KMS-11 (cell line): ENCODE measurements around the gene TJP1.

ENCODE experiments used
- H2AFZ ChIP-seq: fragments of 200-600 bp; sonication (generic); 2 replicates; pipeline ENCODE4 v1.6.1; 2016; ENCODE audit warnings: antibody characterized with exemption, mixed run types, low read depth
- H3K27ac ChIP-seq: fragments of 200-600 bp; sonication (generic); 2 replicates; pipeline ENCODE4 v1.6.1; 2016; ENCODE audit warnings: mild to moderate bottlenecking, mixed run types
- H3K27me3 ChIP-seq: fragments of 200-600 bp; sonication (generic); 2 replicates; pipeline ENCODE4 v1.6.1; 2017; ENCODE audit warnings: mild to moderate bottlenecking, low read depth, mixed run types, moderate library complexity; ENCODE audit not compliant: insufficient read depth
- H3K36me3 ChIP-seq: fragments of 200-600 bp; sonication (generic); 2 replicates; pipeline ENCODE4 v1.6.1; 2017; ENCODE audit warnings: mild to moderate bottlenecking, mixed run types; ENCODE audit not compliant: insufficient read depth
- H3K4me1 ChIP-seq: fragments of 200-600 bp; sonication (generic); 2 replicates; pipeline ENCODE4 v1.6.1; 2016; ENCODE audit warnings: mild to moderate bottlenecking, low read depth, mixed run types; ENCODE audit not compliant: poor library complexity, severe bottlenecking
- H3K4me2 ChIP-seq: fragments of 200-600 bp; sonication (generic); 2 replicates; pipeline ENCODE4 v1.7.0; 2016; ENCODE audit warnings: mild to moderate bottlenecking, mixed run types
- H3K4me3 ChIP-seq: fragments of 200-600 bp; sonication (generic); IDR thresholded peaks from 2 replicates; pipeline ENCODE4 v1.6.1; 2017; ENCODE audit warnings: low read depth, low read length, mixed read lengths; ENCODE audit not compliant: insufficient read depth
- H3K79me2 ChIP-seq: fragments of 200-600 bp; sonication (generic); 2 replicates; pipeline ENCODE4 v1.6.1; 2016; ENCODE audit warnings: low read depth, mixed run types; ENCODE audit not compliant: insufficient read depth
- H3K9ac ChIP-seq: fragments of 200-600 bp; sonication (generic); 2 replicates; pipeline ENCODE4 v1.6.1; 2016; ENCODE audit warnings: mild to moderate bottlenecking, mixed run types
- H4K20me1 ChIP-seq: fragments of 200-600 bp; sonication (generic); 2 replicates; pipeline ENCODE4 v1.6.1; 2016; ENCODE audit warnings: mild to moderate bottlenecking, mixed run types; ENCODE audit not compliant: insufficient read depth
- CTCF ChIP-seq: fragments of 200-600 bp; sonication (generic); conservative IDR thresholded peaks from 2 replicates; pipeline ENCODE4 v1.6.1; 2017; ENCODE audit warnings: low read depth, mild to moderate bottlenecking, antibody characterized with exemption, low read length, moderate library complexity, mixed read lengths

The TJP1 gene

DNA sequence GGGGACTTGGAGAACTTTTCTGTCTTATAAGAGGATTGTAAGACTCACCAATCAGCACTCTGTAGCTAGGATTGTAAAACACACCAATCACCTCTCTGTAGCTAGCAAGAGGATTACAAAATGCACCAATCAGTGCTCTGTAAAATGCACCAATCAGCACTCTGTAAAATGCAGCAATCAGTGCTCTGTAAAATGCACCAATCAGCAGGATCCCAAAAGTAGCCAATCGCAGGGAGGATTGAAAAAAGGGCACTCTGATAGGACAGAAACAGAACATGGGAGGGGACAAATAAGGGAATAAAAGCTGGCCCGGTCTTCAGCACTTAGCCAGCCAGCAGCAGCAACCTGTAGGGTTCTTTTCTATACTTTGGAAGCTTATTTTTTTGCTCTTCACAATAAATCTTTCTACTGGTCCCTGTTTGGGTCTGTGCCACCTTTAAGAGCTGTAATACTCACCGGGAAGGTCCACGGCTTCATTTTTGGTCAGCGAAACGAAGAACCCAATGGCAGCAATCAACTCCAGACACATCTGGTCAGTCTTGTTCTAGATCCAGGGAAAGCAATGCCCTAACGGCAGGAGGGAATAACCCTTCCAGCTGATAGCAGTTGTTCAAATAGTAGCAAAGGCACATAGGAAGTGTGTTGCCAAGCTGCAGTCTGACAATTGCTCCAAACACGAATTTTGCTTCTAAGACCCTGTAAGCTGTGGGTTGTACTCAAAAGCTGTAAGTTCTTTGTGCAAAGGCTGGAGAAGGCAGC lies 135.6 kb downstream of the TJP1 start:
- H3K9ac ChIP-seq, result no peak overlapping the region
- no peak overlapping the region for H2AFZ ChIP-seq
- H3K4me2 ChIP-seq, result no peak overlapping the region
- H3K4me3 ChIP-seq, result no peak overlapping the region
- no peaks in the 10 kb centered on the region for H3K36me3 ChIP-seq
- H3K27ac ChIP-seq, result no peak overlapping the region
- H3K4me1 ChIP-seq, result no peaks in the 10 kb centered on the region
- no peak for TF ChIP-seq CTCF
- H4K20me1 ChIP-seq, result no peaks in the 10 kb centered on the region
- no peaks in the 10 kb centered on the region for H3K79me2 ChIP-seq
- no peaks in the 10 kb centered on the region for H3K27me3 ChIP-seq

GRCh38 chr15:29686079-29686425 lies 136.2 kb downstream of the TJP1 start:
- Histone ChIP-seq H3K79me2 (no peaks in the 10 kb centered on the region), H3K27ac (no peak overlapping the region), H3K4me3 (no peak overlapping the region), H3K36me3 (no peaks in the 10 kb centered on the region), H3K27me3 (no peaks in the 10 kb centered on the region), H3K9ac (no peak overlapping the region), H2AFZ (no peak overlapping the region), H3K4me1 (no peaks in the 10 kb centered on the region), H3K4me2 (no peak overlapping the region), H4K20me1 (no peaks in the 10 kb centered on the region)
- TF ChIP-seq CTCF, result no peak

DNA sequence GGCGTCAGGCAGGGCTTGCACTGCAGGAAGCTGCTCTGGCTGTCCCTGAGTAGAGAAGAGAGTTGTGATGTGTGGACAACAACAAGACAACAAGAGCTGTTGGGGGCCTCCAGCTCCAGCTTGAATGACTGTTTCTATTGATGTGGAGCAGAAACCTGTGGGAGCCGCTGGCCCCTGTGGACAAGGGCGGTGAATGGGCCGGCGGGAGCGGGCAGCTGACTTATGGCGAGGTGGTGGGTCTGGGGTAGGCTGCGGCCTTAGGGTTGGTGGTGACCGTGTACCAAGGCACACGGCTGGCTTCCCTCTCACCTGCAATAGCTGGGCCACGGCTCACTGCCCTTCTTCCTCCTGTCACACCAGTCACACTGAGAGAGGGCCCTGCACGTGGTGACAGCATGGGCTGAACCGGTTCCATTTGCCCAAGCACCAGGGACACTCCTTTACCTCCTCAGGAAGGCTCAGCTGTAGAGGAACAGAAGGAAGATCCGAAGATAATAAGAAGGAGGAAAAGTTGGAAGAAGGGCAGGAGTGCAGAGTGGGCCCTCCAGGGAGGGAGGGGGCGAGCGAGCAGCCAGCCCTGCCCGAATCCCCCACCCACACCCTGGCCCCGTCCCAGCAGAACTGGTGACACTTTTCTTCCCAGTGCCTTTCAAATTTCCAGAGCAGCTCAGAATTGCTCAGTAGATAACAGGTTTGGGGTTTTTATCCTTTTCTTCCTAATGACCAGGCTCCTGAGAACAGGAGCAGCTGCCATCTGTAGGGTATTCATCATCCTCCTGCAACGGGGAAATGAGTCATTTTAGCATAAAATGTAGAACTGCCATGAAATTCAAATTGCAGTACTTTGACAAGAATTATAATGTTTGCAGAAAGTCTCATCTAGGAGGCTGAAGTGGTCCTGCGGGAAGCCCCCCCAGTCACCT lies 136.9 kb downstream of the TJP1 start:
- no peaks in the 10 kb centered on the region for H3K27me3 ChIP-seq
- H3K4me3 ChIP-seq, result no peak overlapping the region
- no peak overlapping the region for H2AFZ ChIP-seq
- H3K36me3 ChIP-seq, result no peaks in the 10 kb centered on the region
- no peak overlapping the region for H3K27ac ChIP-seq
- H3K9ac ChIP-seq, result no peak overlapping the region
- no peak for TF ChIP-seq CTCF
- H3K4me1 ChIP-seq, result no peaks in the 10 kb centered on the region
- no peaks in the 10 kb centered on the region for H4K20me1 ChIP-seq
- no peak overlapping the region for H3K4me2 ChIP-seq
- H3K79me2 ChIP-seq, result no peaks in the 10 kb centered on the region

- Histone ChIP-seq H3K9ac (no peak overlapping the region), H3K4me1 (no peaks in the 10 kb centered on the region), H3K79me2 (no peaks in the 10 kb centered on the region), H3K4me3 (no peak overlapping the region), H4K20me1 (no peaks in the 10 kb centered on the region), H3K4me2 (no peak overlapping the region), H3K36me3 (no peaks in the 10 kb centered on the region), H2AFZ (no peak overlapping the region), H3K27ac (no peak overlapping the region), H3K27me3 (no peaks in the 10 kb centered on the region)
- TF ChIP-seq CTCF, result no peak
Observed at GRCh38 chr15:29682781-29683180, 139.5 kb downstream of the TJP1 start.
